Medulla oblongata (tissue), 1 donor: ENCODE data around the gene SERINC3.
"Not testable (repeated sequence)": the region's sequence is repeated elsewhere in the genome, so short reads cannot be mapped to it uniquely, and the experiment has no call there.

Experiments used
- DNase-seq: peaks from one replicate; pipeline ENCODE4 v3.0.0-alpha.2; 2015; ENCODE audit errors: extremely low spot score

The SERINC3 gene

DNA sequence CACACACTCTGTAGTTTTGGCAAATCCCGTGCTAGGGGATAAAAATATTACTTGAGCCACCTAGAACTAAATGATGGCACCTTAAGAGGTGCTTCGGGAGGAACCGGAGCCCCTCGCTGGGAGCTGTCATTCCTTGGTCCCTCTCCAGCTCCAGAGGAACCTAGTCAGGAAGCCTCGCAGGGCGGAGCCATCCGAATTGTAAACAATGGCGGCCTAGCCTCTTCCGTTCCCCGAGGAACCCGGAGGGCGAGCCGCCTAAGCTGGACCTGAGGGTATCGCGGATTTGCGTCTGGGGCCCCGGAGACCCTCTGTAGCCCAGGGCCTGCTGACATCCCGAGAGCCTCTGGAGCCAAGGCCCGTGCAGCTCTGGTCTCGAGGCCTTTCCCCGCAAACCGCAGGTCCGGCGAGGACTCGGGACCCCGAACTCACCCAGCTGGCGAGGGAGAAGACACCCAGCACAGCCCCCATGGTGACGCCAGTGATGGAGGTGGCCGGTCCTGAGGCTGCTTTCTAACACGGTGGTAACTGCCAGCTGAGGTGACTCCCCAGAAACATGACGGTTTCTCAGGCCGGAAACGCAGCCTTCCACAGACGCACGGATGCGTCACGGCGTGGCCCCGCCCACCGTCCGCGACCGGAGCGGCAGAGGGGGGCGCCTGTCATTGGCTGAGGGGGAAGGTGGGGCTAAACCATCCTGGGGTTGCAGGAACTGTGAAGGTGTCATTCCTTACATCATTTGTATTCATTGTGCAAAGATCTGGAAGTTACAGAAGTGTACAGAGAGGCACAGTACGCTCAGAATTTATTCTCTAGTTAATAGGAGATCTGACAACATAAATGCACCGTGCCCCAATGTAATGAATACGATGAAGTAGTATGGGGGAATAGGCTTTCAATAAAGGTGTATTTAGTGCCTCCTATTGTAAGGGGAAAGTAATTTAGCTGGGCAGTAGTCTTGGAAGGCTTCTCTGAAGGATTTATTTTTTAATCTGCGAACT is at the start of gene SERINC3:
Gene SERINC3, minus strand, starts transcription at position 587 of the 998 bp plus-strand sequence. Its CDS starts 119 bp downstream, at position 468.
- peak; percentile 97 for DNase-seq

DNA sequence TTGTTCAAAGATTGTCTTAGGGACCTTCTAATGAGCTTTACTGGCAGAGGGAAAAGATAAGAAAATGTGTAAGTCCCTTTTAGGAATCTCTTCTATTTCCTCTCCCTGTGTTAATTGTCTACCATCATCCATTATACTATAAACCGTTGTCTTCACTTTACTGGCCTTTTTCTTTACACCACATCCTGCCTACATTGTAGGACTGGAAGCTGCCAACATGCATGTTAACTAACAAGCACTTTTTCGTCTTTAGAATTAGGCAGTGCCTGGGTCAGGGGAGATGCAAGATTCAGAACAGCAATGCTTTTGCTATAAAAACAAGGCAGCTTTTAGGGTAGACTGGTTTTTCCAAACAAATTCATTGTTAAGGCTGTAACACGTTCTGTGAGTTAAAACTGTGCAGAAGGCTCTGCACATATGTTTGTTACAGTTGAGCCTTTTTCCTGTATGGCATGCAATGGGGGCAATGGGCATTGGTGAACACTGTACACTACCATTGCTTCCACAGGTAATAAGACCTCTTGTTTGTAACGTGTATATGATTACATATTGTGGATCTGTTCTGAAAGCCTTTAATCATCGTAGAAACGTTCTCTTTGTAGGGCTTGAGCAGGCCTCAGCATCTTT is 49.6 kb upstream of the SERINC3 start:
- no peak for DNase-seq

DNA sequence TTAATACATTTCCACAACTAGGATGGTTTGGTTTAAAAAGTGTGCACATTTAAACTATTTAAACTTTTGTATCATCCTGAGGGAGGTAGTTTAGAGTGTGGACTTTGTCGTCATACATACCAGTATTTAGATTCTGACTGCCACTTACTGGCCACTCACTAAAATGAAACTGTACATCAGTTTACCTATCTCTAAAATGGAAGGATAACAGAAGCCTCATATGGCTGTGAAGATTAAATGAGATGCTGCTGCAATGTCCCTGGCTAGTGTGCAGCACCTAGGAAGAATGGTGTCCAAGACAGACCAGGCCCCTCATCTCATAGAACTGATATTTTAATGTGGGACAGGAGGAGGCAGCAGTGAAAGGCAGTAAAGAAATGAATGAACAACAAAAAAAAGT is 48.5 kb upstream of the SERINC3 start:
- DNase-seq: no peak

DNA sequence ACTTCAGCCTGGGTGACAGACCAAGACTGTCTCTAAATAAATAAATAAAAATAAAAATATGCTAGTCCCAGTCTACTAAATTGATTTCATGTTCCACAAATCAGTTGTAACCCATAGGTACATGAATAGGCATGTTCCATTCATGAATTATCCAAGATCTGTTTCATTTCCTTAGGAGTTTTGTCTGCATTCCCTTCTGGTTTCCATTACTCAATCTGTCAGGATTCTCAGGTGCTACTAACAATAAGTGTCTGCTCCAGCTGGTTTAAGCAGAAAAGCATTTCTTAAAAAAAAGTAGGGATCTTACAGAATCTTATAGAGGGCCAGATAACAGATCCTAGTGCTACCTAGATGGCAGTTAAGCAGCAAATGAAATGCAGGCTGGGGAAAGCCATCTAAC is 44.9 kb upstream of the SERINC3 start:
- DNase-seq: no peak

DNA sequence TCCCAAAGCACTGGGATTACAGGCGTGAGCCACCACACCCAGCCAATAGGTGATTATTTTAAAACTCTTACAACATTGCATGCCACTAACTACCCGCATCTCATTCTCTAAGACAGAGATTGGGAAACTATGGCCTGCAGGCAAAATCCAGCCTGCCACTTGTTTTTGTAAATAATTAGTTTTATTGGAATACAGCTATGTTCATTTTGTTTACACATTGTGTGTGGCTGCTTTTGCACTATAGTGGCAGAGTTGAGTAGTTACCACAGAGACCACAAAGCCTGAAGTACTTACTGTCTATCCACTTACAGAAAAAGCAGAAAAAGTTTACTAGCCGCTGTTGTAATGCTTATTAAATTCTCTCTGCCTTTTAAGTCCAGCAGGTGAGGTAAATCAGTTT is 44.1 kb upstream of the SERINC3 start:
- no peak for DNase-seq

DNA sequence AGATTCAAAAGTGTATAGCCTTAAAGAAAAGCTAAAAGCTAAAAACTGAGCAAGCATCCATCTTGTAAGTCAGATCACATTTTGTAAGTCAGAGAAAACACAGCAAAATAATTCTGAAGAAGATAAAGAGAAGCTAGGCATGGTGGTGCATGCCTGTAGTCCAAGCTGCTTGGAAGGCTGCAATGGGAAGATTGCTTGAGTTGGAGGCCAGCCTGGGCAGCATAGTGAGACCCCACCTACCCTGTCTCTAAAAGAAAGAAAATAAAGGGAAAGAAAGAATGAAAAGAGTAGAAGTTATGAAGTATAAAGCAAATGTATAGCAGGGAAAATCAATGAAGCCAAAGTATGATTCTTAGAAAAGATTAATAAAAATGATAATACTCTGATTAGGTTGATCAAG is 40.0 kb upstream of the SERINC3 start:
- no peak for DNase-seq

- not testable (repeated sequence) for DNase-seq
These were observed 38.9 kb upstream of the SERINC3 start for GRCh38 chr20:44560818-44561217.

DNA sequence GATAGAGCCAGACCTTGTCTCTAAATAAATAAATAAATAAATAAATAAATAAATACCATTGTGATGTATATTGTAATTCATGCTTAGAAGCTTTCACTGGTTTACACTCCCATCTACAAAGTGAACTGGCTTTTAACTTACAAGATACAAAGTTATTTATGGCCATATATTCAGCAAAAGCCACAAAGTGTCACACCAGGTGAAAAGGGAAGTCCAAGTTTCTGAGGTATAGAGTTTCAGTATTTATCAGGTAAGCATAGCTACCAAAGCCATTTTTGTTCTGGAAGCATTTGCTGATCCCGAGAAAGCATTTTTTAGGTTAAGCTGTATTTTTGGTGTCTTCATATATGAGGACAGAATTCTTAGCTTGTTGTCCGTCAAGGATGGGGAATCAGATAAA is 38.4 kb upstream of the SERINC3 start:
- DNase-seq: no peak

DNA sequence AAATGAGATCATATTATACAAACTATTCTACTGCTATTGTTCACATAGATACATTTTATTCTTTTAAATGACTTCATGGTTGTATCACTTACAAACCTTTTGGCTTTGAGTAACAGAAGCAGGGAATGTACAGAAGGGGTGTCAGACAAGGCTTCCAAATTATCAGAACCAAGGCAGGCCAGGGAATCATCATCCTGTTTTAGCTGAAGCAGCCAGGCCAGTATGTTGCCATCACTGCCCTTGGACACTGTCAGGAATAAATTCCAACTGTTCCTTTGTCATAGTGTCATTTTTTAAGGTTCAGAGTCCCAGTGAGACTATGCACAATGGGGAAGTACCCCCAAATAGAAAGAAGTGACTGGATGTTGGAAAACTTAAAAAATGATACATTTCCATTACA is 37.4 kb upstream of the SERINC3 start:
- no peak for DNase-seq

- no peak for DNase-seq
These were observed 31.4 kb upstream of the SERINC3 start for GRCh38 chr20:44552950-44553908.

- no peak for DNase-seq
These were observed 30.7 kb upstream of the SERINC3 start for GRCh38 chr20:44552568-44552949.

GRCh38 chr20:44552050-44552449 is 30.2 kb upstream of the SERINC3 start:
- no peak for DNase-seq

GRCh38 chr20:44549123-44549522 is 27.3 kb upstream of the SERINC3 start:
- no peak for DNase-seq

DNA sequence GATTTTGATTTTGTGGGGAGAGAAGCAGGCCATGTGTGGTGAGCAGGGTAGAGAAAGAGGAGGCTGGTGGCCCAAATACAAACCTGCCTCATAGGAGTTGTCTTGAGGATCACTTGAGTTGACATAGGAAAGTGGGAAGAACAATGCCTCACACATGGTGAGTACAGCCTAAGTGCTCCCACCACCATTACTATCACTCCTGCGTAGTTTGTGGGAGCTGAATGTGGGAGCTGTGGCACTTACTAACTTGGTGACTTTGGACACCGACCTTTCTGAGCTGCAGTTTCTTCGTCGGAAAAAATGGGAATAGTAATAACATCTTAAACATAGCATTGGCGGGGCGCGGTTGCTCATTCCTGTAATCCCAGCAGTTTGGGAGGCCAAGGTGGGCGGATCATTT is 25.5 kb upstream of the SERINC3 start:
- no peak for DNase-seq

DNA sequence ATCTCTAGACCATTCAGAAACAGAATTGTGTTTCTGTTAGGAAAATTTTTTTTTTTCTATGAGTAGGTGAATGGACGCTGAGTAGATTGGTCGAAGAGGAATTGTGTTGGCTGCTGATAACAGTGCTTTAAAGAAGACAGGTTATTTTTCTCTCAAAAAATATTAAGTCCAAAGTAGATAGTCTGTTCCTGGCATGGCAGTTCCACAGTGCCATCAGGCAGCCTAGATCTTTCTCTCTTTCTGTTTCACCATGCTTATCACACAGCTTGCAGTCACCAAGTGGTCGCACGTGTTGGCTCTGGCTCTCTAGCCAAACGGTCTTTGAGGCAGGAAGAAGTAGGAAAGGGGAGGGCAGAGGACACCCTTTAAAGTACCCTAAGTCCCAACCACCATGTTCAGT is 22.4 kb upstream of the SERINC3 start:
- no peak for DNase-seq

GRCh38 chr20:44543358-44543757 is 21.5 kb upstream of the SERINC3 start:
- no peak for DNase-seq

- no peak for DNase-seq
These were observed 21.0 kb upstream of the SERINC3 start for GRCh38 chr20:44542890-44543289.

- DNase-seq: no peak
These were observed 20.1 kb upstream of the SERINC3 start for GRCh38 chr20:44541992-44542391.

GRCh38 chr20:44540834-44541233 is 19.0 kb upstream of the SERINC3 start:
- no peak for DNase-seq

- DNase-seq: no peak
These were observed 16.1 kb upstream of the SERINC3 start for GRCh38 chr20:44537993-44538392.

- no peak for DNase-seq
These were observed 14.3 kb upstream of the SERINC3 start for GRCh38 chr20:44536175-44536574.

GRCh38 chr20:44533928-44534327 is 12.1 kb upstream of the SERINC3 start:
- no peak for DNase-seq
